Measurements from ENCODE around the gene CARHSP1.
"Not testable (repeated sequence)": the region's sequence is repeated elsewhere in the genome, so short reads cannot be mapped to it uniquely, and the experiment has no call there.

Gene CARHSP1

DNA sequence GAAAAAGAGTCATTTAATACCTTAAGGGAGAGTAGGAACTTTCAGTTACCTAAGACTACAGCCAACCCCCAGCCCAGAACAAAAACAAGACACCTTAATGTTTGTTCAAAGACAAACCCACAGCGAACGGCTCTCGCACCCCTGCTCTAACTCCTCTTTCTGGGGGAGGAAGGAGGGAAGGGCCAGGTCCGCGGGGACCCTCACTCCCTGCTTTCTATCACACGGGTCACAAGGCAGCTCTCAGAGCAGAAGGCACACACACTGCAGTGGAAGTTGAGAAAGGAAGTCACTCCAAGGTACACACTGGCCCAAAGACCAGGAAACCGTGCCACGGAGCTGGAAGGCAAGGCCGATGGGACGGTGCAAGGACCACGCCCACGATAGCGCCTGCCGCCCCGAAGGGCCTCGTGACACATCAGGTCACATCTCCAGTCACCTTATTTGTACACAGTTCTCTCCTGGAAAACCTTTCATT lies 23.3 kb upstream of the CARHSP1 start:
- DNase-seq = no peak

GRCh38 chr16:8890549-8890921 lies 21.7 kb upstream of the CARHSP1 start:
- no peak for DNase-seq

GRCh38 chr16:8889893-8890548 lies 21.2 kb upstream of the CARHSP1 start:
- DNase-seq = no peak

GRCh38 chr16:8888951-8889892 lies 20.4 kb upstream of the CARHSP1 start:
- DNase-seq = no peak

- DNase-seq = peak; percentile 45
Observed at GRCh38 chr16:8887952-8888560, 19.2 kb upstream of the CARHSP1 start.

DNA sequence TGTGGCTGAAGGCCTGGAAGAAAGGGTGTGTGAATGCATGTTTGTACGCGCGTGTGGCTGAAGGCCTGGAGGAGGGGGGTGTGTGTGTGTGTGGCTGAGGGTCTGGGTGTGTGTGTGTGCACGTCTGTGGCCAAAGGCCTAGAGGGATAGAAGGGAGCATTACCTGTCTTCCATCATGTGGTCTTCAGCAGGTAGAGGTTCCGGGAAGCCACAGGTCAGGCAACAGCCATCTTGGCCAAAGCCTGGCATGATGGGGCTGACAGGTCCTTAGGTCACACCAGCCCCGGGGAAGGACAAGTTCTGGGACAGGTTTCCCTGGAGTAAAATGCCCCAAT lies 18.6 kb upstream of the CARHSP1 start:
- no peak for DNase-seq

GRCh38 chr16:8886593-8887430 lies 18.0 kb upstream of the CARHSP1 start:
- DNase-seq = no peak

DNA sequence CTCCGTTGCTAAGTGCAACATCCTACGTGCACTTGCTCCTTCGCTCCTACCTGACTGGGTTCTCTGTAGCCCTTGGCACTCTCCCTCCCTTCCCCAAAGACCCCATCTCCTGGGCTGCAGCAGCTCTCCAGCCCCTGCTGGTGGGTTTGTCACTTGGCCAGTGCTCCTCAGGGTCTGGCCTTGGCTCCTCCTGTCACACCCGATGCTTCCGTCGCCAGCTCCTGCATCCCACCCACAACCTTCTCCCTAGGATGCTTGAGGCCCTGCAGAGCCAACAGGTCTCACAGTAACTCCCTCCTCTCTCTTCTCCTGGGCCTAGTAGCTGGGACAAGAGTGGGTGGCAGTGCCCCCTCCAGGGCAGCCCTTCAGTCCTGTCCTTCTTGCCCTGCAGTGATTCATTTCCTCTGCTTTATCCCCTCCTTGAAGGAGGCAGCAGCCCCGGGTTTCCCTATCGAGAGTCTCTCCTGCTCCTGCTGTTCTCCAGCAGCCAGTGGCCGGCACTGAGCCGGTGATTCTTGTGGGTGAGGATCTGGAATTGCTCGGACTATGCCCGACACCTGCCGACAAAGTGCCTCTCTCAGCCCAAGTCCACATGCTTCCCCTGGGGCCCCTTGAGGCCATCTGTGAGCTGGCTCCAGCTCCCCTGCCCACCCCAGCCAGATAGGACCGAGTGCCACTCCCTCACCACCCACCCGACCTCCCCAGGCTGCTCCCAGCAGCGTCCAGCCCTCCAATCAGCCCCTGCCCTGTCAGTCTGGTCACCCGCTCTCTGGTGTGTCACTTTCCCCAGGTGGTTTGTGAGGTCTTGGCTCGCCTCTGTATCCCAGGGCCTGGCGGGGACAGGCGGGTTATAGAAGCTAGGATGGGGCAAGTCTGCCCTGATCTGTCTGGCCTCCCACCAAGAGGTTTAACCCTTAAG lies 17.1 kb upstream of the CARHSP1 start:
- no peak for DNase-seq

DNA sequence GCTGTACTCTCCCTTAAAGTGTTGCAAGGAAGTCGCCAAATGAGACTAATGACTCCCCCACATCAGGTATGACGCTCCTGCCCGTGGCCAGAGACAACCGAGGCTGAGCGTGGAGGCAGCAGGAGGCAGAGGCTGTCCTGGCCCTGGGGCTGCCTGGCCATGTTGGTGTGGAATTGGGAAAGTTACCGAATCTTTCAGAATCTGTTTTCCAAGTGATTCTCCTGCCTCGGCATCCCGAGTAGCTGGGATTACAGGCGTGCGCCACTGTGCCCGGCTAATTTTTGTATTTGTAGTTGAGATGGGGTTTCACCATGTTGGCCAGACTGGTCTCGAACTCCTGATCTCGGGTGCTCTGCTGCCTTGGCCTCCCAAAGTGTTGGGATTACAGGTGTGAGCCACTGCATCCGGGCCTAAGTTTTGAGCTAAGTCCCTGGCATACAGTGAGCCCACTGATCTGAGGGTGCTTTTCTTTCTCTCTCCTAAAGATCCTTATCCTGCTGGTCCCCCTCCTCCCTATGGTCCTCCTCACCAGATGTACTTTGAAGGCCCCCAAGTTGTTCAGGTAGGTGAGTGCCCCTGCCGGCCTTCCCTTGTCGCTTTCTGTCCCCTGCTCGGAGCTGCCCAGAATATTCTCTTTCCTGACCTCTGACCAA lies 14.0 kb upstream of the CARHSP1 start:
- DNase-seq = no peak

DNA sequence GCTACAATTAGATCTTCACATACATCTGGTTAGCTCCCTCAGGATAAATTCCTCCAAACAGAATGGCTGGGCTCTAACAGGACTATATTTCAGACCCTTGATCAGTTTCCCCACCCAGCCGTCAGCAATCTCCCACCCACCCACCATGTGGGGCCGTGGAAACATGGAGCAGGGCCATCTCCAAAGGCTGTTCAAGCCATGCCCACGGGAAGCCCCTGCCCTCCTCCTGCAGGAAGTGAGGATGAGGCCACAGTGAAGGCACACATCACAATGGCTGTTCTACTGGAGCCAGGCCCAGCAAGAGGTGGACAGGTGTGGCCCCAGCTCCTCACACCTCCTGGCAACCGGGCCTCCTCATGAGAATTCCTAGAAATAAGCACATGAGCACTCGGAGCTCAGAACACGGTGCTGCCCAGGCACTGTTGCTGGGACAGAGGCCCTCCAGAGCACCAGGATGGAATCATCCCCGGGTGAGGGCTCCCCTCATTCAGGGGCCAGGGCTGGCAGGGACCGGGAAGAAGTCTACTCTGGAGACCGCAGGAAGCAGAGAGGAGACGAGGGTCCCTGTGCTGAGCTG lies 13.3 kb upstream of the CARHSP1 start, which contains the start of gene LITAFD:
Gene LITAFD (plus strand): TSS at position 311 of the 577 bp plus-strand sequence. CDS start 2,005 bp downstream, outside the sequence.
- no peak for DNase-seq

GRCh38 chr16:8880839-8881510 lies 12.2 kb upstream of the CARHSP1 start:
- no peak for DNase-seq

GRCh38 chr16:8878523-8878911 lies 9.7 kb upstream of the CARHSP1 start:
- no peak for DNase-seq

DNA sequence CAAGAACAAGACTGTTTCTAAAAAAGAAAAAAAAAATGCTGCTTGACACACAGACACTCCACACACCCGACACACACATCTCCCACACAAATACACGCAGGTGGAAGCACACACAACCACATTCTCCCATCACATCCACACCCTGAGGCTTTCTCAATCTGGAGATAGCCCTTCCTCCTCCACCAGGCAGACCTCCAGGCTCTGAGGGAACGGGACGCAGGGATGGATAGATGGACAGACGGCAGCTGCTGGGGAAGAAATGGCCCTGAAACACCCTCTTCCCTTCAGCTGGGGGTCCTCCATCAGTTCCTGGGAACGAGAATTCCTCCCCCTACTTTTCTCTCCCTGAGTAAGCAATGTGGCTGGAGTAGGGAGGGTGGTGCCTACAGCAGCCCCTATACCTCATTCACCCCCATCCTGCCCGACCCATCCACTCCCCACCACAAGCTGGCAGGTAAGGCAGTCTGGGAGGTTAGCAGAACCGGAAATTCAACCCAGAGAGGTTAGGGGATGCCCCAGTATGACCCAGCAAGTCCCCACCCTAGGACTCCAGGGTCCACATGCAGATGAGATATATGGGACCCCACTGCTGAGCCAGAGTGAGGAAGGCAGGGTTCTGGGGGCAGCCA lies 9.2 kb upstream of the CARHSP1 start:
- no peak for DNase-seq

GRCh38 chr16:8875317-8875716 lies 6.5 kb upstream of the CARHSP1 start:
- not testable (repeated sequence) for DNase-seq

GRCh38 chr16:8874388-8874787 lies 5.6 kb upstream of the CARHSP1 start:
- no peak for DNase-seq

GRCh38 chr16:8873866-8874195 lies 5.0 kb upstream of the CARHSP1 start:
- DNase-seq = not testable (repeated sequence)

GRCh38 chr16:8872967-8873865 lies 4.4 kb upstream of the CARHSP1 start:
- no peak for DNase-seq

- DNase-seq = no peak
Observed at GRCh38 chr16:8872071-8872470, 3.3 kb upstream of the CARHSP1 start.

DNA sequence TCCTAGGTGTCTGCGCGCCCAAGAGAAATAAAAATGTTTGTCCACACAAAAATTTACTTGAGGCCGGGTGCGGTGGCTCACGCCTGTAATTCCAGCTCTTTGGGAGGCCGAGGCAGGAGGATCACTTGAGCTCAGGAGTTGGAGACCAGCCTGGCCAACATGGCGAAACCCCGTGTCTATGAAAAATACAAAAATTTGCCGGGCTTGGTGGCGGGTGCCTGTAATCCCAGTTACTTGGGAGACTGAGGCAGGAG lies 1.1 kb upstream of the CARHSP1 start:
- DNase-seq = not testable (repeated sequence)
